Endodermal cell (in vitro differentiated cells): ENCODE data around the gene PCBP4. TPM values are rescaled to one million over a fixed set of nuclear protein-coding genes. Genes with fewer than 3 reads are reported as not detected.

ENCODE experiments used
- DNase-seq: peaks from one replicate; pipeline ENCODE4 v3.0.0-alpha.2; 2017
- H3K27ac ChIP-seq: 2 replicates; pipeline ENCODE4 v1.5.1; 2013; ENCODE audit warnings: mild to moderate bottlenecking, low read depth, low read length, moderate library complexity
- H3K27me3 ChIP-seq: 2 replicates; pipeline ENCODE4 v1.6.1; 2013; ENCODE audit warnings: mild to moderate bottlenecking, low read length, moderate library complexity; ENCODE audit not compliant: insufficient read depth, control insufficient read depth, poor library complexity, severe bottlenecking
- H3K36me3 ChIP-seq: 2 replicates; pipeline ENCODE4 v1.7.0; 2013; ENCODE audit warnings: mild to moderate bottlenecking, low read length, moderate library complexity; ENCODE audit not compliant: control insufficient read depth, insufficient read depth
- H3K4me1 ChIP-seq: one replicate; pipeline ENCODE4 v1.7.0; 2013; ENCODE audit warnings: low read length; ENCODE audit not compliant: control insufficient read depth, insufficient read depth
- H3K4me3 ChIP-seq: 2 replicates; pipeline ENCODE4 v1.5.1; 2013; ENCODE audit warnings: mild to moderate bottlenecking, low read length, moderate library complexity
- H3K9ac ChIP-seq: 2 replicates; pipeline ENCODE4 v1.6.1; 2013; ENCODE audit warnings: mild to moderate bottlenecking, low read length, moderate library complexity; ENCODE audit not compliant: poor library complexity, severe bottlenecking; ENCODE audit errors: extremely low read depth
- H3K9me3 ChIP-seq: 2 replicates; pipeline ENCODE4 v1.6.1; 2013; ENCODE audit warnings: mild to moderate bottlenecking, low read length, moderate library complexity; ENCODE audit not compliant: control insufficient read depth
- H3K27ac Mint-ChIP-seq: 2 replicates; pipeline ENCODE4 v1.8.0; 2020; ENCODE audit warnings: mixed read lengths
- H3K27me3 Mint-ChIP-seq: 2 replicates; pipeline ENCODE4 v1.8.0; 2021; ENCODE audit warnings: mild to moderate bottlenecking, mixed read lengths; ENCODE audit not compliant: insufficient read depth
- H3K36me3 Mint-ChIP-seq: 2 replicates; pipeline ENCODE4 v1.8.0; 2020; ENCODE audit warnings: low read depth, mixed read lengths
- H3K4me1 Mint-ChIP-seq: 2 replicates; pipeline ENCODE4 v1.8.0; 2020; ENCODE audit warnings: mixed read lengths
- H3K4me3 Mint-ChIP-seq: 2 replicates; pipeline ENCODE4 v1.8.0; 2020; ENCODE audit warnings: mild to moderate bottlenecking, moderate library complexity, mixed read lengths
- H3K9me3 Mint-ChIP-seq: 2 replicates; pipeline ENCODE4 v1.8.0; 2020; ENCODE audit warnings: mild to moderate bottlenecking, mixed read lengths
- CTCF ChIP-seq: fragments of 200-600 bp; sonication (generic); conservative IDR thresholded peaks from 2 replicates; pipeline ENCODE4 v1.5.0; 2021; ENCODE audit warnings: antibody characterized with exemption, mild to moderate bottlenecking
- WGBS, 2 experiments: methylation state at CpG; one replicate each; pipeline versions ENCODE4 v1.1.5 to v1.1.7; 2013; ENCODE audit warnings: missing lambda C conversion rate in 2 of 2, mixed read lengths in 1 of 2; ENCODE audit not compliant: insufficient coverage in 1 of 2, insufficient read length in 1 of 2; 5-methylcytosine and 5-hydroxymethylcytosine counted together
- total RNA-seq, 2 donors: library from RNA; stranded (reverse); fragmentation: NEBNext Ultra II Directional in 1 of 2; extraction: Animal tissue kit (Norgen Biotek cat#: 25700) in 1 of 2; gene quantifications; 2 replicates in 1 of 2; 3 replicates in 1 of 2; pipeline ENCODE4 v1.2.1, GENCODE V29; 2021

PCBP4 gene
- total RNA-seq, 2 donors from 2014 or later: 54.1 to 68.1 TPM

- no peaks in the 10 kb centered on the region for H3K27me3 ChIP-seq
- H3K4me1 ChIP-seq: peaks cover 8% of the 10 kb centered on the region
- peak overlapping the region; percentile 88 for H3K4me3 ChIP-seq
- TF ChIP-seq CTCF: peak; percentile 89
- peak overlapping the region; percentile 76 for H3K9ac ChIP-seq
- Mint-ChIP-seq H3K27me3 (no peaks in the 10 kb centered on the region), H3K4me3 (peak overlapping the region; percentile 69), H3K36me3 (peaks cover 5% of the 10 kb centered on the region), H3K27ac (peak overlapping the region; percentile 91), H3K4me1 (peaks cover 8% of the 10 kb centered on the region), H3K9me3 (no peaks in the 10 kb centered on the region)
- 13 to 19% methylated on average over 3 to 4 of the region's 4 CpGs for WGBS, 2 experiments
- peak overlapping the region; percentile 10 for H3K27ac ChIP-seq
- peak; percentile 88 for DNase-seq
- H3K9me3 ChIP-seq: no peaks in the 10 kb centered on the region
- no peaks in the 10 kb centered on the region for H3K36me3 ChIP-seq
Observed at GRCh38 chr3:51982352-51982837, 15.1 kb upstream of the PCBP4 start.

- DNase-seq: no peak
- Histone ChIP-seq H3K4me1 (peaks cover 8% of the 10 kb centered on the region), H3K4me3 (no peak overlapping the region), H3K36me3 (no peaks in the 10 kb centered on the region), H3K27me3 (no peaks in the 10 kb centered on the region), H3K9ac (no peak overlapping the region), H3K9me3 (no peaks in the 10 kb centered on the region), H3K27ac (no peak overlapping the region)
- no peak overlapping the region for H3K4me3 Mint-ChIP-seq
- H3K4me1 Mint-ChIP-seq: peaks cover 13% of the 10 kb centered on the region
- no peak for TF ChIP-seq CTCF
- no peak overlapping the region for H3K27ac Mint-ChIP-seq
- H3K36me3 Mint-ChIP-seq: peaks cover 5% of the 10 kb centered on the region
- H3K9me3 Mint-ChIP-seq: no peaks in the 10 kb centered on the region
- 96 to 100% methylated on average over 6 to 10 of the region's 10 CpGs for WGBS, 2 experiments
- H3K27me3 Mint-ChIP-seq: peaks cover 16% of the 10 kb centered on the region
Observed at GRCh38 chr3:51980253-51980652, 13.0 kb upstream of the PCBP4 start.

- no peak overlapping the region for H3K27ac Mint-ChIP-seq
- peaks cover 14% of the 10 kb centered on the region for H3K4me1 Mint-ChIP-seq
- DNase-seq: no peak
- no peak overlapping the region for H3K9ac ChIP-seq
- H3K9me3 ChIP-seq: no peaks in the 10 kb centered on the region
- TF ChIP-seq CTCF: no peak
- peaks cover 5% of the 10 kb centered on the region for H3K36me3 Mint-ChIP-seq
- H3K4me3 ChIP-seq: no peak overlapping the region
- no peak overlapping the region for H3K27ac ChIP-seq
- H3K4me1 ChIP-seq: peaks cover 3% of the 10 kb centered on the region
- WGBS, 2 experiments: 83 to 84% methylated on average over 4 of the region's 4 CpGs
- H3K36me3 ChIP-seq: no peaks in the 10 kb centered on the region
- no peaks in the 10 kb centered on the region for H3K9me3 Mint-ChIP-seq
- H3K4me3 Mint-ChIP-seq: no peak overlapping the region
- peaks cover 17% of the 10 kb centered on the region for H3K27me3 Mint-ChIP-seq
- H3K27me3 ChIP-seq: no peaks in the 10 kb centered on the region
Observed at GRCh38 chr3:51978143-51978502, 10.9 kb upstream of the PCBP4 start.
